Ureter (tissue), 1 donor: ENCODE measurements around the gene SLC25A25. TPM values are rescaled to one million over a fixed set of nuclear protein-coding genes. Genes with fewer than 3 reads are reported as not detected.
A peak's percentile ranks its signal among the peaks of the same experiment; 100 is the strongest.

Source experiments
- DNase-seq: peaks from one replicate; pipeline ENCODE4 v3.0.0-alpha.2; 2020; ENCODE audit warnings: low spot score
- total RNA-seq: library from RNA; stranded (reverse); gene quantifications from one replicate; pipeline ENCODE4 v1.2.4, GENCODE V29; 2023
- donor health status: DM: yes; HTN: yes; CAD: no.

The SLC25A25 gene
- total RNA-seq, 1 donor from 2014 or later, result 21.7 TPM

DNA sequence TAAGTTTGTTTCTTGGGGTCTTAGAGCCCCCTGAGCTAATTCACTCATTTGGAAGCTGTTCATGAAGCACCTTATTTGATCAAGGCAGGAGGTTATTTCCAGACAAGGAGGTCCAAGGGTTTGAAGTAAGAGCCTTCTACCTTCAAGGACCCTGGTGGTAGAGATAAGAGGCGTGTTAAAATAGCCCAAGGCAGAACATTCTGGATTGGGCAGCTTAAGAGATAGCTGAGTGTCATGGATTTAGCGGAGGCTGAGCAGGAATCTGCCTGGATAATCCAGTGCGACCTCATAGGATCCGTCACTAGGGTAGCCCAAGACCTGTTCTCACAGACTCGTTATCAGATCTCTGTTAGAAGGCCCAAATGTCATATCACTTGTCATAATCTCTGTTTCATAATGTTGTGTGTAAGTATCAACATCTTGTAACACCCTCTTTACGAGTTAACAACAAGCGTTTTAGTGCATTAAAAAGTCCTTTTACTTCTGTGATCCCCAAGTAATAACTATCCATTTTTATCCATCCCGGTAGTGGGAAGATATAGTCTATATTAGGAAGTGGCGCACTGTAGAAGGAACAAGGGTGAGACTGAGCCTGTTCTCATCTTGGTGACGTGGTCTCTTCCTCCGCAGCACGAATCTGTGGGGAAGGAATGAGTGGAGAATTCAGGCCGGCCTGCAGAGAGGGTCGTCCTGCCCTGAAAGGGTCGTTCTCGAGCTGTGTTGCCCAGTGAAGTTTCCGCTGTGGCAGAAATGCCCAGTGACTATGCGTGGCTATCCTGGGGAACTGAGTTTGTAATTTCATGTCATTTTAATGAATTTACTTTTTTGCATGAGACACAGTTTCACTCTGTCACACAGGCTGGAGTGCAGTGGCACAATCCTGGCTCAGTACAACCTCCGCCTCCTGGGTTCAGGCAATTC is 28.8 kb downstream of the SLC25A25 start:
- DNase-seq, result no peak

DNA sequence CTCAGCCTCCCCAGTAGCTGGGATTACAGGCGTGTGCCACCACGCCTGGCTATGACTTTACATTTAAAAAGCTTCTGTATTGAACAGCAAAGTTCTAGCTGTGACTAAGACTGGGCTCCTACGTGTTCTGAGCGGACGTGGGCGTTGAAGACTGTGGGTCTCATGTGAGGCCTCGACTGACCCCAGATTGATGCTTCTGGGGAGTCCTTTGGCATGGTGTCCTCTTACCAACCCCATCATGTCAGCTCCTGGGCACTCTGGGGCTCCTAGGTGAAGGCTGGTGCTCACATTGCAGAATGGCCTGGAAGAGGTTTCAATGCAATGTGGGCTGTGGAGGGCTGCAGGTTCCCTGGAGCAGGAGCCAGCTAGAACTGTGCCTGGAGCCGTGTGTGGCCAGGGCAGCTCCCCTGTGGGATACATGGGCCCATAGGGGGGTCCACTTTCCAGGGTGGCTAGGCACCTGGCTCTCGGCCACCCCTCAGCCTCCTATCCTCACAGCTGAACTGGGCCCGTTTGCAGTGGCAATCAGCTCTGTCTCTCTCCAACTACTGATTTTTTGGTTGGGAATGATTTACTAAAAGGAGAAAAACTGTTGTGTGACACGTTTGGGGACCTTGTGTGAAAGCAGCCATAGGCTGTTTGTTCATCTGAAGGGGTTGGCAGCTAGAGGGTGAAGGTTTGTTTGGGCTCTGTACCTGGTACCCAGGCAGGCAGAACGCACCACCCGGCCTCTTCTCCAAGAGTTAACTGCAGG is 29.7 kb downstream of the SLC25A25 start:
- DNase-seq, result no peak

DNA sequence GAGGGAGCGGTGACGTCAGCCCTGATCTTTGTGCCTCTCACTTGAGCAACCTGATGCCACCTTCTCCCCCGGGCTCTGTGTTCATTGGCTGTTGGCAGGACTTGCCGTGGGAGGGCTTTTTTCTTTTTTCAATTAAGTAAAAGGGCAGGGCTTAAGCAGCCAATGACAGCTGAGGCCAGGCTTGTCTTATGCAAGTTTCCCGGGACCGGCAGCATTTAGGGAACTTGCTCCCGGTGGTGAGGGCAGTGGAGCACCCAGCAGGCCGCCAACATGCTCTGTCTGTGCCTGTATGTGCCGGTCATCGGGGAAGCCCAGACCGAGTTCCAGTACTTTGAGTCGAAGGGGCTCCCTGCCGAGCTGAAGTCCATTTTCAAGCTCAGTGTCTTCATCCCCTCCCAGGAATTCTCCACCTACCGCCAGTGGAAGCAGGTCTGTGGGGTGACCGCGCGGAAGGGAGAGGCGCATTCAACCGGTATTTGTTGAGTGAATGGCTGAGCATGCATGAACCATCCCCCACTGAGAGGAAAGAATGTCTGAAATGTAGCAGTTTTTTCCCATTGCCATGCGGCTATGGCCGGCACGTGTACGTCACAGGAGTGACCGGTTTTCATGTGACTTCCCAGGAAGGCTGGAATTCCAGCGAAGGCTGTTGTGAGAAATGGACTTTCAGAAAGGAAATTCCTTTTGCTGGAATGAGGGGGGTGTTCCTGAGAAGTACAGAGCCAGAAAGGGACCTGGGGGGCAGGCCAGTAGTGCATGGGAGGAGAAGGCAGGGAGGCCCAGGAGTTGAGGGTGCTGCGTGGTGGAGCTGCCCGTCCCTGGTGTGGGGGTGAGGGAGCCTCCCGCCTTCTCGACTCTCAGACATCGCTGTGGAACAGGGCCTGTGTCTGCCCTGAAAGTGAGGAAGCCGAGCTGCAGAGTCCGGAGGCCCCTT is 30.5 kb downstream of the SLC25A25 start:
- DNase-seq, result peak; percentile 96

DNA sequence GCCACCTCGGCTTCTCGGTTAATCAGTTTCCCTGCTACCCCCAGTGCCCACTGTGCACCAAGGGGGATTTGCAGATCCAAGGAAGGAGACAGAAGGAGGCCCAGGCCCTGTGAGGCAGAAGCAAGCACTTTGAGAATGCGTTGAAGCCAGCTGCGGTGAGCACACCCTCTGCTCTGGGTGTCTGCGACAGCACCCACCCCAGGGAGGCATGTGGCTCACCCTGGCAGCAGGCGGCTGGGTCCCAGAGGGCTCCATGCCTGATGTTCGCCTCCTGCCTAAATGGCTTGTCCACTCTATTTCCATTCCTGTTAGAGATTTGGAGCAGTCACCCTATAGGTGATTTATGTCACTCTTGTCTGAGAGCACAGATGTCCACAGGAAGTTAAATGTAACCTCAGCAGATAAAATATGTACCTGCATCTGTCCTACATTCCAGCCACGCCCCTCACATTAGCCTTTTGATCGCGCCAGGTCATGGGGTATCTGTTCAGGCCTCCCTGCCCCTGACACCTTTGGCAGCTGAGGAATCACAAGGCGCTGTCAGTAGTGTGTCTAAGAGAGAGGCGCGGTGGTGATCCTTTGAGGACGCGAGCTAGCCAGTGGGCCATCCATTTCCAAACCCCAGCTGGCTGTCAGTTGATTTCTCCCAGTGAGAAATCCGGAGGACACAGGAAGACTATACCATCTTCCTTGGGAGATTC is 31.3 kb downstream of the SLC25A25 start:
- DNase-seq, result no peak

DNA sequence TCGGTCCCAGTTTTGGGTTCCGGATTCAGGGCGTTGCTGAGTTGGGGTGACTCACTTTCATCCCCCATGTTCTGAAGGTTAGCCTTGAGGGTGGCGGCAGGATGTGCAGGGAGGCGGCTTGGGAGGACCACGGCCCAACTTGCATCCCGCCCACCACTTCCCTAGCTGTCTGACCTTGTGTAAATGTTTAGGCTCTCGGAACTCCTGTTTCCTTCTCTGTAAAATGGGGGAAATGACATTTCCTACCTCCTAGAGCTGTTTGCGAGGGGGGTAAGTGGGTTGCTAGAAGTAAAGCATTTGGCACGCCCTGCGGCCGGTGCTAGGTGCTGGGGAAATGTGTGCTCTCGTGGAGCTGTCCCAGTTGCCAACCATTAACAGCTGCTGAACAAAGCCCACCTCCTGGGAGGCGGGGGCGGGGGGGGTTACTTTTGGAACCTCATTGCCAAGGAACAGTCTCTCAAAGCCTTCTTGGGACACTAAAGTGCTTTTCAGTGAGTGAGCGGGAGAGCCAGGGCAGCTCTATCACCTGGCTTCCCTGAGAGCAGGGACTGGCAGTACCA is 32.0 kb downstream of the SLC25A25 start:
- DNase-seq, result no peak

DNA sequence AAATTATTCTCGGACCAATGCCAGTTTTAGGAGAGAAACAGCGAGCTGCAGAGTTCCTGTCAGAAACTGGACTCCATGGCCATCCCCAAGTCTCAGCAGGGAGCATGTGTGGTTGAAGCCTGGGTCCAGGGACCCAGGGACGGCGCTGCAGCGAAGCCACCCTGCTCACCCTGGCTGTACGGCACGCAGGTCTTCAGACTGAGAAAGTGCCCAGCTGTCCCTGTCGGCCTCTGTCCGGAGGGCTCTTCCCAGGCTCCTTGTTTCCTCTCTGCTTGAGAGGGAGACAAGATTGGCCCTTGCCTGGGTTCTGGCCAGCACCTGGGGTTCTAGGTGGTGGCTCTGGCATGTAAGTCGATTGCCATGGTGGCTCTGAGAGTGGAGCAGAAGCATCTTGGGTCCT is 32.5 kb downstream of the SLC25A25 start:
- no peak for DNase-seq

DNA sequence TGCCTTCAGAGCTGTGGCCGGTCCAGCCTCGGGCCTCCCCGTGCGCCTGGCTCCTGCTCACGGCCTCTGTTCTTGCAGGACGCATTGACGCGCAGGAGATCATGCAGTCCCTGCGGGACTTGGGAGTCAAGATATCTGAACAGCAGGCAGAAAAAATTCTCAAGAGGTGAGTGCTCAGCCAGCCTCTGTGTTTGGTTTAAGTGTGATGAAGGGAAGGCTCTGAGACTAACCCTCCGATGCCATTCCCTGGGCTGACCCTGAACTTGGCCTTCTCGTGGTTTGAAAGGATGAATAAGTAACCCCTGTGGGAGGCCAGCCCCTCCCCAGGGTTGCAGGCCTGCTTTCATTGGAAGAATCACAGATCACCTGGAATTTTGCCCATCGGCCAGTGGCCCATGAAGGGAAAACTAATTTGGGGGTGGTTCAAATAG is 33.2 kb downstream of the SLC25A25 start:
- no peak for DNase-seq

DNA sequence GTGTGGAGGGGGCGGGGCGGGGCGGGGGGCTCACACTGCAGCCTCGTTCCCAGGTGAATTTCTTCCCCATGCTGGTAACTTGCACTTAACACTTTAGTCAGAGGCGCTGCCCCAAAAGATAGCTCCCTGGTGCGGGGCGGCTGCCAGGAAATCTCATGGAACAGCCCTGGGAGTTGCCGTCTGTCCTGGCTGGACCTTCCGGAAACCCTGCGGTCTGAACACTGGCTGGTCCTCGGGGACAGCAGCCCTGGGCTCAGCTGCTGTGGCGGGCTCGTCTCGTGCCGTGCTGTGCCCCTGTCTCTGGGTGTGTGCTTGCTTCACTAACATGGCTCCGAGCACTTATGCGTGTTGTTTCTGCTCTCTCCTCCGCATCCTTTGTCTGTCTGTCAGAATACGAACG is 33.7 kb downstream of the SLC25A25 start:
- DNase-seq, result no peak

DNA sequence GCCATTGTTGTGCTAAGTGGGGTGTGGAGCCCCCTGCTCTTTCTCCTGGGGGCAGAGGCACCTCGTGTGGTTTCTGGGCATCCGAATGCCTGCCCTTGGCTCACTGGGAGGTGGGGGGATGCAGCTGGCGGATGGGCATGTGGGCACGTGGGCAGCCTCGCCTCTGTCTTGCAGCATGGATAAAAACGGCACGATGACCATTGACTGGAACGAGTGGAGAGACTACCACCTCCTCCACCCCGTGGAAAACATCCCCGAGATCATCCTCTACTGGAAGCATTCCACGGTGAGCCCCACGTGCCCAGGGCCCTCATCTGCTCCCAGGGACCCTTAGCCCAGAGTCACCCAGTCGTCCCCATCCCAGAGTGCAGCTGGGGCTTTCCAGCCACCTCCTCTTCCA is 34.2 kb downstream of the SLC25A25 start:
- DNase-seq, result no peak

DNA sequence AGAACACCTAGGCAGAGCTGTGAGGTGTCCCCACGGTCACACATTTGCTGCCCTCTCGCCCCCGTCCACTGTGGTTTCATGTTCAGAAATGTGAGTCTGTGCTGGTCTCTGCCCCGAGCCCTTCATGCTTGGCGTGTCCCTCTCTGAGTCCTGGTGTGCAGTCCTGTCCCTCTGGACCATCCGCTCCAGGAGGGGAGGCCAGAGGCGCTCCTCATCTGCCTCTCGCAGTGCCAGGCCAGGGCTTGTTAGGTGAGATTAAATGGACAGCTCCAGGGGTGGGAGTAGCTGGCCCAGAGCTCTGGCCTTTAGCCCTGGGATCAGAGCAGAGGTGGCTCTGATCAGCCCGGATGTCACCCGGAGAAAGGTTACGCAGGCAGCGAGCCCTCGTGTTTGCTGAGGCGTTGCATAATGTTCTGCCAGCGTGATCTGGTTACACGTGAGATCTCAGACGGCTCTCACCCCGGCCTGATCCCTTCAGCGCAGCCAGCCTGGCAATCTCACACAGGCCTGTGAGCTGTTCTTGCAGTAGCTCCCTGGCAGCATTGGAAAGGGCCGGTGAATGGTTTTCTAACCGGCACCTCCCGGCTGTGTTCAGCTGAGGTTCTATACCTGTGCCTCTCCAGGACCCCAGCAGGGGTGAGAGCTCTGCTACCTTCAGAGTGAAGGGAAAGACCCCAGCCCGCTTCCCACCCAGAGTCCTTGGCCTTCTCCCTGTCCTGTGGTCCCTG is 35.0 kb downstream of the SLC25A25 start:
- no peak for DNase-seq

DNA sequence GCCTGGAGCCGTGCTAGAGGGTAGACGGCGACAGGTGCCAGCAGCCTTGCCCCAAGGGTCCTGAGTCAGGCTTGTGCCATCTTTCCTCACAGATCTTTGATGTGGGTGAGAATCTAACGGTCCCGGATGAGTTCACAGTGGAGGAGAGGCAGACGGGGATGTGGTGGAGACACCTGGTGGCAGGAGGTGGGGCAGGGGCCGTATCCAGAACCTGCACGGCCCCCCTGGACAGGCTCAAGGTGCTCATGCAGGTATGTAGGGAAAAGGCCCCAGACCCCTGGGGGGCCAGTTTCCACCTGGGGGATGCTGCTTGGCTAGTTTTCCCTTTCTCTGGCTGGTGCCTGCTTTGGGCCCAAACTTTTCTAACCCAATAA is 35.5 kb downstream of the SLC25A25 start:
- DNase-seq, result no peak

DNA sequence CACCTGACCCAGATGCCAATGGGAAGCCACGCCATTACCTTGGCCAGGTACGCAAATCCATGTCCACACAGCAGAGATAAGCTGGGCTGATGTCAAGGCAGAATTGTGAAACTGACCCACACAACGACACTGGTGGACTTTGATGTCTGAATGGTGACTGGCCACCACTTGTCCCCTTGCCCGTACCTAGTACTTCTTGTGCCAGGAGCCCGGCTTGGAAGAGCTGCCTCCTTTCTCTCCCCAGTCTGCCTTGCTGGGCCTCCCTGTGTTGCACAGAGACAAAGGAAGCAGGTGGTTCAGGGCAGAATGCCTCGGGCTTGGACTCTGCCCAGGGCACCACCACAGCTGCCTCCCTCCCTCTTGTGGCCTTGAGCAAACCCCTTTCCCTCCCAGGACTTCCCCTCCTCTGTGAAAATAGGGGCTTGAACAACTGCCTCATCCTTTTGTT is 36.2 kb downstream of the SLC25A25 start:
- no peak for DNase-seq

DNA sequence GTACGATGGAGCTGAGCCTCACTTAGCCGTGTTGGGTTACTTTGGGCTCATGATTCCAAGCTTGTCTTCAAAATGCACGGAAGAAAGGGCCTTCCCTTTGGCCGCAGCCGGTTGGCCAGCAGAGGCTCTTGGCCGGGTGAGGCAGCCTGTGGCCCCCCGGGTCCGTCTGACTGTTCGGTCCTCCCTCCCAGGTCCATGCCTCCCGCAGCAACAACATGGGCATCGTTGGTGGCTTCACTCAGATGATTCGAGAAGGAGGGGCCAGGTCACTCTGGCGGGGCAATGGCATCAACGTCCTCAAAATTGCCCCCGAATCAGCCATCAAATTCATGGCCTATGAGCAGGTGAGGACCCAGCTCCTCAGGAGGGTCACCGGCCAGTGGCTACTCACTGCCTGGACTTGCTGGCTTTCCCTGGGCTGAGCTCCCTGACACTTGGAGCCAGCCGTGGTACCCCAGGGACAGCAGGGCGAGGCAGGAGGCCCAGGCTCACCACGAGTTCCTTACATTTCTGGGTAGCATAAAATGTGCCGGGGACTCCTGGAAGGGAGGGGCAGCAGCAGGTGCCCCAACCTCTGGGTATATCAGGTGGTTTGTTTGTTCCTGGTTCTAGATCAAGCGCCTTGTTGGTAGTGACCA is 37.6 kb downstream of the SLC25A25 start:
- DNase-seq, result no peak

DNA sequence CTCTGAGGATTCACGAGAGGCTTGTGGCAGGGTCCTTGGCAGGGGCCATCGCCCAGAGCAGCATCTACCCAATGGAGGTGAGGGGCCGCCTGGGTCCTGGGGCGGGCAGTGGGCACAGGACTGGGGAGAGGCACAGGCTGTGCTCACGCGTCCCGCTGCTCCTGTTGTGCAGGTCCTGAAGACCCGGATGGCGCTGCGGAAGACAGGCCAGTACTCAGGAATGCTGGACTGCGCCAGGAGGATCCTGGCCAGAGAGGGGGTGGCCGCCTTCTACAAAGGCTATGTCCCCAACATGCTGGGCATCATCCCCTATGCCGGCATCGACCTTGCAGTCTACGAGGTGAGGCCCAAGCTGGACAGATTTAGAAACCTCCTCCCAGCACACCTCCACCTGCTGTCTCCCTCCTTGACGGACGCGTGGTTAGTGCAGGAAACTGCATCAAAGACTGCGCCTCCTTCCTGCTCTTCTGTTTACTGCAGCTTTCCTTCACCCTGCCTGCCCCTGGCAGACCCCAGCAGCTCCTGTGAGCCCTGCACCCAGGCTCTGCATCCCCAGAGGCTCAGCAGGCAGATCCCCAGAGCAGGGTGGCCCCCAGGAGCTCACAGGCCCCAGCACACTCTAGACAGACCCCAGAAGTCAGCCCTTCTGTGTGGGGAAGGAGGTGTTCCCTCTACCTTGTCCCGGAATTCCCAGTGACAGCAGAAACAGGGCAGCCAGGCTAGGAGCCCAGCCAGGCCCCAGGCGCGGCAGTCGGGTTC is 38.3 kb downstream of the SLC25A25 start:
- DNase-seq, result no peak

DNA sequence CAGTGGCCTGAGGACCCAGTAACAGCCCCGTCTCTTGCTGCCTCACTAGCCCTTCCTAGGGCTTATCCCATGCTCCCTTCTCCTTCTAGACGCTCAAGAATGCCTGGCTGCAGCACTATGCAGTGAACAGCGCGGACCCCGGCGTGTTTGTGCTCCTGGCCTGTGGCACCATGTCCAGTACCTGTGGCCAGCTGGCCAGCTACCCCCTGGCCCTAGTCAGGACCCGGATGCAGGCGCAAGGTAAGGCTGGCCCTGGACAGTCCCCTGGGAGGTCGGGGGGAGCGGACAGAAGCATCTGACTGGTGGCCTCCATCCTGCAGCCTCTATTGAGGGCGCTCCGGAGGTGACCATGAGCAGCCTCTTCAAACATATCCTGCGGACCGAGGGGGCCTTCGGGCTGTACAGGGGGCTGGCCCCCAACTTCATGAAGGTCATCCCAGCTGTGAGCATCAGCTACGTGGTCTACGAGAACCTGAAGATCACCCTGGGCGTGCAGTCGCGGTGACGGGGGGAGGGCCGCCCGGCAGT is 39.0 kb downstream of the SLC25A25 start:
- no peak for DNase-seq

DNA sequence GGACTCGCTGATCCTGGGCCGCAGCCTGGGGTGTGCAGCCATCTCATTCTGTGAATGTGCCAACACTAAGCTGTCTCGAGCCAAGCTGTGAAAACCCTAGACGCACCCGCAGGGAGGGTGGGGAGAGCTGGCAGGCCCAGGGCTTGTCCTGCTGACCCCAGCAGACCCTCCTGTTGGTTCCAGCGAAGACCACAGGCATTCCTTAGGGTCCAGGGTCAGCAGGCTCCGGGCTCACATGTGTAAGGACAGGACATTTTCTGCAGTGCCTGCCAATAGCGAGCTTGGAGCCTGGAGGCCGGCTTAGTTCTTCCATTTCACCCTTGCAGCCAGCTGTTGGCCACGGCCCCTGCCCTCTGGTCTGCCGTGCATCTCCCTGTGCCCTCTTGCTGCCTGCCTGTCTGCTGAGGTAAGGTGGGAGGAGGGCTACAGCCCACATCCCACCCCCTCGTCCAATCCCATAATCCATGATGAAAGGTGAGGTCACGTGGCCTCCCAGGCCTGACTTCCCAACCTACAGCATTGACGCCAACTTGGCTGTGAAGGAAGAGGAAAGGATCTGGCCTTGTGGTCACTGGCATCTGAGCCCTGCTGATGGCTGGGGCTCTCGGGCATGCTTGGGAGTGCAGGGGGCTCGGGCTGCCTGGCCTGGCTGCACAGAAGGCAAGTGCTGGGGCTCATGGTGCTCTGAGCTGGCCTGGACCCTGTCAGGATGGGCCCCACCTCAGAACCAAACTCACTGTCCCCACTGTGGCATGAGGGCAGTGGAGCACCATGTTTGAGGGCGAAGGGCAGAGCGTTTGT is 39.6 kb downstream of the SLC25A25 start:
- DNase-seq, result no peak

DNA sequence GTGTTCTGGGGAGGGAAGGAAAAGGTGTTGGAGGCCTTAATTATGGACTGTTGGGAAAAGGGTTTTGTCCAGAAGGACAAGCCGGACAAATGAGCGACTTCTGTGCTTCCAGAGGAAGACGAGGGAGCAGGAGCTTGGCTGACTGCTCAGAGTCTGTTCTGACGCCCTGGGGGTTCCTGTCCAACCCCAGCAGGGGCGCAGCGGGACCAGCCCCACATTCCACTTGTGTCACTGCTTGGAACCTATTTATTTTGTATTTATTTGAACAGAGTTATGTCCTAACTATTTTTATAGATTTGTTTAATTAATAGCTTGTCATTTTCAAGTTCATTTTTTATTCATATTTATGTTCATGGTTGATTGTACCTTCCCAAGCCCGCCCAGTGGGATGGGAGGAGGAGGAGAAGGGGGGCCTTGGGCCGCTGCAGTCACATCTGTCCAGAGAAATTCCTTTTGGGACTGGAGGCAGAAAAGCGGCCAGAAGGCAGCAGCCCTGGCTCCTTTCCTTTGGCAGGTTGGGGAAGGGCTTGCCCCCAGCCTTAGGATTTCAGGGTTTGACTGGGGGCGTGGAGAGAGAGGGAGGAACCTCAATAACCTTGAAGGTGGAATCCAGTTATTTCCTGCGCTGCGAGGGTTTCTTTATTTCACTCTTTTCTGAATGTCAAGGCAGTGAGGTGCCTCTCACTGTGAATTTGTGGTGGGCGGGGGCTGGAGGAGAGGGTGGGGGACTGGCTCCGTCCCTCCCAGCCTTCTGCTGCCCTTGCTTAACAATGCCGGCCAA is 40.4 kb downstream of the SLC25A25 start:
- DNase-seq, result no peak
